Retinal pigment epithelial cell (primary cell): Measurements from ENCODE around the gene SAA4.

Experiments
- DNase-seq: peaks from one replicate; pipeline ENCODE4 v3.0.0-alpha.2; 2010; ENCODE audit warnings: low read depth
- H3K4me3 ChIP-seq: 2 replicates; pipeline ENCODE4 v1.5.1; 2011; ENCODE audit warnings: mild to moderate bottlenecking, low read length, control low read depth, moderate library complexity
- CTCF ChIP-seq: conservative IDR thresholded peaks from 2 replicates; pipeline ENCODE4 v1.5.1; 2011; ENCODE audit warnings: low read depth, low read length, control low read depth, inconsistent platforms

Gene SAA4

DNA sequence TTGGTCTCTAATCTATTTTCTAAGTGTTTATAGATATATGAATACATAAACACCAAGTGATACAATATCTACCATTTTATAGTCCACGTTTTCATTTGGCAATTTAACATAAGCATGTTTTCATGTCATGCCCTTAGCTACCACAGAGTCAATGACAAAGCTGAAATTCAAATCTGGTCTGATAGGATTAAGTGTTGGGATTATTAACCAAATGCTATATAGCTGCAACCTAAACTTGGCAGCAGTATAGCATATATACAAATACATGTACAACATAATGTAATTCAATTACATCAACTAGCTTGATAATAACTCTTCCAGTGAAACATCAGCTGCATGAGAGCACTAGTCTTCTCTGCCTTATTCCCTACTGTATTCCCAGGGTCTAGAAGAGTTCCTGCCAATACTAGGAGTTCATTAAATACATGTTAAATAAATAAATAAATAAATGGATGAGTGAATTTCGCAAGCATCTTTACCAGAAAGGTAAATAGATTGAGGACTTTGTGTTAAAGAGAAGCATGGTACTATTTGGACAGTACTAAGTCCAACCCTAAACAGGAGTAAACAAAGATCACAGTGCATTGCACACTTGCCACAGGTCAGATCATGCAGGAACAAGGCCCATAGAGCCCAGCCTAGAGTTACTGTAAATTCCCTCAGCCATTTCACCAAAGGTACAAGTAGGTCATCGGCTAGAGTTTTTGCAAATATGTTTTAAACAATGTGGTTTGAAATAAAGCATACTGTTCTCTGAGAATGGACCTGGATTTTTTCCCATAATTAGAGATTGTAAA lies 12.8 kb downstream of the SAA4 start:
- no peak overlapping the region for H3K4me3 ChIP-seq
- no peak for TF ChIP-seq CTCF
- no peak for DNase-seq

DNA sequence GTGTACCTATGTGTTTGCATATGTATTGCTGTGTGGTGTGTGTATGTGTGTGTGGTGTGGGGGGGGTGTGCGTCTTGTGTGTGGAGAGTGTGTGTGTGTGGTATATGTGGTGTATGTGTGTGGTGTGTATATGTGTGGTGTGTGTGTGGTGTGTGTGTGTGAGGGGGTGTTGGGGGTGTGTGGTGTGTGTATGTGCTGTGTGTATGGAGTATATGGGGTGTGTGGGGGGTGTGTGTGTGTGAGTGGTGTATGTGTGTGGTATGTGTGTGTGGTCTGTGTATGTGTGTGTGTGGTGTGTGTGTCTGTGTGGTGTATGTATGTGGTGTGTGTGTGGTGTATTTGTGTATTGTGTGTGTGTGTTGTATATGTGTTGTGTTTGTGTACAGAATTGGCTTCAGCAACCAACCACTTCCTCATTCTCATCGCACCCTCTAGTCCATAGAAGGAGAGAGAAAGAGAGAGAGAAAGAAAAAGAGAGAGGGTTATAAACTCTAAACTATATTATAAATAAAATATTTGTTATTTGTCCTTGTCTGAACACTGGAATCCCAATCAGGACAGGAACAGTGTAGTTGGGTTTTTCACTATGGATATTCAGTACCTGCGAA lies 13.7 kb downstream of the SAA4 start:
- DNase-seq, result no peak

DNA sequence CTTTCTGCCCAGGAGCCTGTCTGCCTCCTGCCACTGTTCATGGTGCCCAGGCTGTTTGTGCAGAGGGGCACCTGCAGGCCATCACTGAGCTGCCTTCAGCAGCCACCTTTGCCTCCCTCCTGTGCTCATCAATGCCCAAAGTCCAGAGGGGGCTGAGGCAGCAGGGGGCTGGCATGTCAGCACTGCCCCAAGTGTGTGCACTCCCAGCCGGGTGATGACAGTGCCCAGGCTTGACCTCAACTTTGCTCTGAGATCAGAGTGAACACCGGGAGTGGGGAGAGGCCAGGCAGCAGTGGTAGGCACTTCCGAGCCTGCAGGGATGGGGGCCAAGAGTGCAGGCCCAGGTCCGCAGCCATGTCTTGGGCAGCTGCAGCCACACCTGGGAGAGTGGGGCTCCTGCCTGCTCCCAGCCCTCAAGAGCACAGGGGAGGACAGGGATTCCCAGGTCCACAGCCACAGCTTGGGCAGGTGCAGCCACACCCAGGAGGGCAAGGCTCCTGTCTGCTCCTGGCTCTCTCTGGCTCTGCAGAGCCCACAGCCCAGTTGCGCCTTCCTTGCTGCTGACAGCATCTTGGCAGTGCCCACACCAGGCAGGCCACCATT lies 15.2 kb downstream of the SAA4 start:
- no peak for DNase-seq
- no peak for TF ChIP-seq CTCF
- no peak overlapping the region for H3K4me3 ChIP-seq

More for the DNA sequence above, 13.7 kb downstream of the SAA4 start:
- no peak for TF ChIP-seq CTCF
- no peak overlapping the region for H3K4me3 ChIP-seq

DNA sequence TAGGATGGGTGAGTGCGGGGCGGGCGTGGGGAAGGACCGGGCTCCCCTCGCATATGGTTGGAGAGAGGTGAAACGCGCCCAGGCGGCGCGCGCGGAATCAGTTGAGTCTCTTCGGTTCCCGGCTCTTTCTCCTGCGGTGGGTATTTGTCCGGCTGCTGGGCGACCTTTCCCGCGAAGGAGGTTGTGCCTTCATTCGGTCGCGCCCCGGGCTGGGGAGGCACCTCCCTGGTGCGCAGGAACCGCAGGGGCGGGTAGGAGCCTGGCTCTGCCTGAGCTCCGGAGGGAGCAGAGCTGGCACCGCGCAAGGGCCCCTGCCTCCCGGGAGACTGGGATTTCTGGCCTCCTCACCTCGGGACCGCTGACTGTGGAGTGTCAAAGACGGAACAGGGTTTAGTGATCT lies 27.5 kb downstream of the SAA4 start:
- DNase-seq, result no peak
- TF ChIP-seq CTCF, result no peak
- no peak overlapping the region for H3K4me3 ChIP-seq

DNA sequence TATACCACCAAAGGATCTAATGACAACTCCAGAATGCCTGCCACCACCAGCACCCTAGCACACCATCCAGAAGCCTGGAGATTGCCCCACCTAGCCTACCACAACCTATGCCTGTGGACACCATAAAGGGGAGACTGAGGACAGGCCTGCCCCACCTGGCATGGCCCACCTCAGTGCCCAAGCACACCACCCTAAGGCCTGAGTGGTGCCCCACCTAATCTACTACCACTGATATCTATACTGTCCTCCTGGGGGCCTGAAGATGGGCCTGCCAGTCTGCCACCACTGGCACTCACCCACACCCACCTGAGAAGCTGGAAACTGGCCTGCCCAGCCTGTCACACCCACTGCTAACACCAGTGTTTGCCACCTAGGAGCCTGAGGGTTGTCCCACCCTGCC lies 31.8 kb downstream of the SAA4 start:
- no peak for TF ChIP-seq CTCF
- no peak for DNase-seq
- no peak overlapping the region for H3K4me3 ChIP-seq

DNA sequence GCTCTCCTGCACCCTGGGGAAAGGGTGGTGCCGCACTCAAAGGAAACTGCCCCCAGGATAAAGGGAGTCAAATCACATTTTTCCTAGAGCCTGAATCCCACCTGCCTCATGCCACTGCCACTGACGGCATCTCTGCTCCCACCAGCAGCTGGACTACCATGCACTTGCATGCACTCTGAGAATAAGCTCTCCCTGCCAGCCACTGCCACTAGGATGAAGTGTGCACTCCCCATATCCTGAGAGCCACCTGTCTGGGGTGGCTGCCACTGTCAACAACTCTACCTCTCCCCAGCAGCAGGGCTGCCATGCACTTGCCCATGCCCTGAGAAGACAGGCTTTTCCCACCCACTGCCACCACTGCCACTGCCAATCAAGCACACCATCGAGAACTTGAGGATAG lies 32.4 kb downstream of the SAA4 start:
- no peak for DNase-seq
- no peak overlapping the region for H3K4me3 ChIP-seq

More for the DNA sequence above, 32.4 kb downstream of the SAA4 start:
- no peak for TF ChIP-seq CTCF
